Measurements from ENCODE around the gene HOXB6. TPM values are rescaled to one million over a fixed set of nuclear protein-coding genes. Genes with fewer than 3 reads are reported as not detected.

The HOXB6 gene
- polyA plus RNA-seq, 2 of the 4 experiments (the other 2 are of a cell fraction): 10.2 to 14.7 TPM

DNA sequence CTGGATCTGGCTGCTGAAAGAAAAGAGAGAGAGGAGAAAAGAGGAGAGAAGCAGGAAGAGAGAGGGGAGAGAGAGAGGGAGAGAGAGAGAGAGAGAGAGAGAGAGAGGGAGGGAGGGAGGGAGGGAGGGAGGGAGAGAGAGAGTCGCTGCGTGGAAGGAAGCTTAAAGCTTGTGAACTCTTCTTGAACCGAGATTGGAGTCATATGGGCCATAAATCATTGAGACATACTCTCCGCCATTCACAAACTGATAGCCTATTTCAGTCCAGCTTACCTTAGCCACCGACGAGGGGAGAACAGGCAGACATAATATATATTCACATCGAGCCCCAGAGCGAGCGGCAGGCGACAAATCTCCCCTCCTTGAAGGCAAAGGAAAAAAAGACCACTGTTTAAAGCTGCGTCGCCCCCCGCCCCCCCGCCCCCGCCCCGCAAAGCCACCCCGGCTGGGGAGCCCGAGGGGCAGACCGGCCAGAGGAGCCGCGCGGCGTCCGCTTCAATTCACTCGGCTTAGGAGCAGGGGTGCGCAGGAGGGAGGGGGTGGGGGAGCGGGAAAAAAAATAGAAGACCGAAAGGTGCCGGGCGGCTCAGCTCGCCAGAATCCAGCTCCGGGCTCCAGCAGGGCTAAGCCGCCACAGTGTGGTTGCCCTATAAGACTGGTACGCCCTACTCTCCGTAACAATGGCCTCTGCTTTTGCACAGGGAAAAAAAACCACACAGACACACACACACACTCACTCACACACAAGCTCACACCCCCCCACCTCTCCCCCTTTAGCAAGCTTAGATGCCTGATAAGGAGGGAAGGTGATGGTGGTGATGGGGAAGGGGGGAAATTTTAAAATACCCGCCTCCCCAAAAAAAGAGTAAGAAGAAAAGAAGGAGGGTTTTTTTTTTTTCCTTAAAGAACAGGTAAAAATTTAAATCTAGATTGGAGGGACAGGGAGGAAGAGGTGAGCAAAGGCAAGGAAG, 49.2 kb downstream of the HOXB6 start:
- ATAC-seq (peak; percentile 72 to 75), FAIRE-seq (no peak), DNase-seq (ENCODE audit: low read depth in 1 of 2, low spot score in 1 of 2) (peak; percentile 83 to 93)
- peak overlapping the region; percentile 97 for H3K27ac ChIP-seq
- peak overlapping the region; percentile 89 for H3K4me2 ChIP-seq
- TF ChIP-seq CBX8 (IDR thresholded peaks at IDR 0.05): no peak
- TF ChIP-seq TP53 (CRISPR knock-in tag; IDR thresholded peaks at IDR 0.05): no peak
- no peak for TF ChIP-seq EP300 (IDR thresholded peaks at IDR 0.05)
- no peak for TF ChIP-seq ZNF302 (CRISPR knock-in tag; IDR thresholded peaks at IDR 0.05)
- TF ChIP-seq HOXB5 (CRISPR knock-in tag; IDR thresholded peaks at IDR 0.05): peak; percentile 95
- no peak; the same call in 1 of the 2 replicates for TF ChIP-seq MAZ (IDR thresholded peaks at IDR 0.05; ENCODE audit: borderline replicate concordance, low read depth, low read length)
- TF ChIP-seq JUN (IDR thresholded peaks at IDR 0.05): peak; percentile 40 to 45; a peak in 2 of 5 replicates
- peak; percentile 20; the same call in 1 of the 3 replicates for TF ChIP-seq SMC3 (IDR thresholded peaks at IDR 0.05)
- TF ChIP-seq MAFK (IDR thresholded peaks at IDR 0.05; ENCODE audit: partially characterized antibody): no peak
- TF ChIP-seq, protein P1, sequence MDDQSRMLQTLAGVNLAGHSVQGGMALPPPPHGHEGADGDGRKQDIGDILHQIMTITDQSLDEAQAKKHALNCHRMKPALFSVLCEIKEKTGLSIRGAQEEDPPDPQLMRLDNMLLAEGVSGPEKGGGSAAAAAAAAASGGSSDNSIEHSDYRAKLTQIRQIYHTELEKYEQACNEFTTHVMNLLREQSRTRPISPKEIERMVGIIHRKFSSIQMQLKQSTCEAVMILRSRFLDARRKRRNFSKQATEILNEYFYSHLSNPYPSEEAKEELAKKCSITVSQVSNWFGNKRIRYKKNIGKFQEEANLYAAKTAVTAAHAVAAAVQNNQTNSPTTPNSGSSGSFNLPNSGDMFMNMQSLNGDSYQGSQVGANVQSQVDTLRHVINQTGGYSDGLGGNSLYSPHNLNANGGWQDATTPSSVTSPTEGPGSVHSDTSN (IDR thresholded peaks at IDR 0.05): peak; percentile 71; the same call in 1 of the 2 replicates
- TF ChIP-seq NR3C1 (IDR thresholded peaks at IDR 0.05): no peak
- TF ChIP-seq, protein P2, sequence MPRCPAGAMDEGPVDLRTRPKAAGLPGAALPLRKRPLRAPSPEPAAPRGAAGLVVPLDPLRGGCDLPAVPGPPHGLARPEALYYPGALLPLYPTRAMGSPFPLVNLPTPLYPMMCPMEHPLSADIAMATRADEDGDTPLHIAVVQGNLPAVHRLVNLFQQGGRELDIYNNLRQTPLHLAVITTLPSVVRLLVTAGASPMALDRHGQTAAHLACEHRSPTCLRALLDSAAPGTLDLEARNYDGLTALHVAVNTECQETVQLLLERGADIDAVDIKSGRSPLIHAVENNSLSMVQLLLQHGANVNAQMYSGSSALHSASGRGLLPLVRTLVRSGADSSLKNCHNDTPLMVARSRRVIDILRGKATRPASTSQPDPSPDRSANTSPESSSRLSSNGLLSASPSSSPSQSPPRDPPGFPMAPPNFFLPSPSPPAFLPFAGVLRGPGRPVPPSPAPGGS (IDR thresholded peaks at IDR 0.05): peak; percentile 59; the same call in 1 of the 3 replicates
- POLR2A ChIA-PET: interaction anchor here (0.5 to 2.0 kb wide), 11 partner anchors 9 to 1575 kb away, joined by 3 to 10 read pairs (median 4); partner anchors contain the start of gene HOXB9
- WGBS (ENCODE audit: missing lambda C conversion rate): 25% methylated on average over 21 of the region's 36 CpGs
- CTCF ChIA-PET: interaction anchor here (0.6 to 3.0 kb wide), 11 partner anchors 21 to 340 kb away, joined by 3 to 11 read pairs (median 5); partner anchors contain the start of gene HOXB5
- no peaks in the 10 kb centered on the region for H3K9me3 ChIP-seq
- peak overlapping the region; percentile 60 for H3K4me3 ChIP-seq
- peaks cover 31% of the 10 kb centered on the region for H3K4me1 ChIP-seq

DNA sequence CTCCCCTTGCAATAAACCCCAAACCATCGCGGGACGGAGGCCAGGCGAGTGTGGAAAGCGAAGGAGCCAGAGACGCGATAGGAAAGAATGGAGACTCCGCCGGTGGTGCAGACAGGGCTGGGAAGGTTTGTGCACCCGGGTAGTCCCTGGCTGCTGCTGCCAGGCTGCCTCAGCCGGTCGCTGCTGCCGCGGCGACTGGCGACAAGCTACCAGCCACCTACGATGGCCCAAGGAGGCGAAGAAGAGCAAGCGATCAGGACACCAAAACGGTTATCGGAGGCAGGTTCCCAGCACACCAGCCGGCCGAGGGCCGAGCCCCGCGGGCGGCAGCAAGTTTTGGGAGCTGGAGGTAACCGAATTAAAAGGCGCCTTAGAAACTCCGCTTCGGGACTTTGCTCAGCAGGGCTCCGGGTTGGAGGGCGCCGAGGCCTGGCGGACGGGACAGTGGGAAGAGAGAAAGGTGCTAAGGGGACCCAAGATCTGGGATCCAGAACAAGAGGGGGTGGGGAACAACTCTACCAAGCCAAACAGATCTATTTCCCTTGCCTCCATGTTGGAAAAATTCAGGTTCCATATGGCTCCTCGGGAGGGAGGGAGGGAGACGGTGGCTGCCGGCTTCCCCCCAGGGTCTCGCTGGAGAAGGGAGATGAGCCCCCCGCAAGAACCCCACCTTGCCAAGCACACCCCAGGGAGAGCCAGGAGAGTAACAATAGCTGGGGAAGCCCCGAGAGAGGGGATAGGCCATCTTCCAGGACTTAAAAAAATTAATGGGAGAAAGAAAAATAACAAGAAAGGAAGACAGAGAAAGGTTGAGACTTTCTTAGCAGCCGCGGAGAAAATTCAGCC, 50.2 kb downstream of the HOXB6 start:
- TF ChIP-seq POLR2A (IDR thresholded peaks at IDR 0.05; ENCODE audit: low read length): peak; percentile 41
- no peak for TF ChIP-seq KDM1A (IDR thresholded peaks at IDR 0.05; ENCODE audit: low read depth)
- 0 out of 5 replicates have a peak, but pooled peaks of 1 of the 2 experiments have one; percentile 2 for TF ChIP-seq JUN (IDR thresholded peaks at IDR 0.05)
- POLR2A ChIA-PET: interaction anchor here (0.6 to 2.0 kb wide), 8 partner anchors 8 to 202 kb away, joined by 3 to 10 read pairs (median 4); partner anchors contain the start of gene HOXB9
- Histone ChIP-seq H3K27ac (peak overlapping the region; percentile 97), H3K4me3 (peak overlapping the region; percentile 60), H3K9me3 (no peaks in the 10 kb centered on the region), H3K4me1 (peaks cover 31% of the 10 kb centered on the region), H3K4me2 (peak overlapping the region; percentile 89)
- CTCF ChIA-PET: interaction anchor here (0.6 to 3.0 kb wide), 10 partner anchors 21 to 182 kb away, joined by 3 to 11 read pairs (median 5); partner anchors contain the start of gene HOXB5
- DNase-seq (ENCODE audit: low read depth in 1 of 2, low spot score in 1 of 2): peak; percentile 57 to 66
- FAIRE-seq: no peak
- 31% methylated on average over 44 of the region's 44 CpGs for WGBS (ENCODE audit: missing lambda C conversion rate)
- peak; percentile 53 to 56 for ATAC-seq

DNA sequence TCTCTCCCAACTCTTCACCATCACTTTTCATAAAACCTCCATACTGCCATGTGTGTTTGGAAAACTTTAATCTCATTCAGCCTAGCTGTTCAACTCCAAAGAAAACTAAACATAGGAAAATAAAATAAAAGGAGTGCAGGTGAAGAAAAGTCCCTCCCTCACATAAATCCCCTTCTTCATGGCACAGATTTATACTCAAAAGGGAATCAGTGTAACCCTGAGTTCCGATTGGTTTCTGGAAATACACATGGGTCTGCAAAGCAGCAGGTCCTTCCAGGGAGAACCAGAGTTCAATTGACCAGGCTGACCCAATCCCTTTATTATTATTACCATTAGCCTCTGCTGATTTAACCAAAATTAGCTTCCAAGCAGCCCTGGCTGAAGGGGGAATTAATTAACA, 51.0 kb downstream of the HOXB6 start:
- peak overlapping the region; percentile 97 for H3K27ac ChIP-seq
- peak; percentile 93 for FAIRE-seq
- ChIA-PET CTCF (interaction anchor here (0.6 to 3.0 kb wide), 5 partner anchors 12 to 68 kb away, joined by 3 to 9 read pairs (median 7); no protein-coding TSS in a partner anchor), POLR2A (no interaction called here)
- H3K4me1 ChIP-seq: peaks cover 31% of the 10 kb centered on the region
- ATAC-seq: no peak
- WGBS (ENCODE audit: missing lambda C conversion rate): 25% methylated on average over 1 of the region's 1 CpG
- DNase-seq (ENCODE audit: low read depth in 1 of 2, low spot score in 1 of 2): no peak
- peak overlapping the region; percentile 60 for H3K4me3 ChIP-seq
- H3K9me3 ChIP-seq: no peaks in the 10 kb centered on the region
- H3K4me2 ChIP-seq: peak overlapping the region; percentile 89
- no peak for TF ChIP-seq NPAS2 (CRISPR knock-in tag; IDR thresholded peaks at IDR 0.05; ENCODE audit: borderline replicate concordance)
- TF ChIP-seq RARB (CRISPR knock-in tag; IDR thresholded peaks at IDR 0.05): no peak
- no peak for TF ChIP-seq BHLHE40 (IDR thresholded peaks at IDR 0.05; ENCODE audit: low read depth, low read length)
- TF ChIP-seq CEBPB (IDR thresholded peaks at IDR 0.05): no peak
- TF ChIP-seq HOXB5 (CRISPR knock-in tag; IDR thresholded peaks at IDR 0.05): no peak
- TF ChIP-seq ZNF302 (CRISPR knock-in tag; IDR thresholded peaks at IDR 0.05): no peak
- no peak for TF ChIP-seq HOXA7 (CRISPR knock-in tag; IDR thresholded peaks at IDR 0.05)
- TF ChIP-seq, protein P3, sequence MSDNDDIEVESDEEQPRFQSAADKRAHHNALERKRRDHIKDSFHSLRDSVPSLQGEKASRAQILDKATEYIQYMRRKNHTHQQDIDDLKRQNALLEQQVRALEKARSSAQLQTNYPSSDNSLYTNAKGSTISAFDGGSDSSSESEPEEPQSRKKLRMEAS (IDR thresholded peaks at IDR 0.05): no peak
- TF ChIP-seq MAFK (IDR thresholded peaks at IDR 0.05; ENCODE audit: partially characterized antibody): no peak
- no peak for TF ChIP-seq TP53 (CRISPR knock-in tag; IDR thresholded peaks at IDR 0.05)
- no peak for TF ChIP-seq SREBF2 (IDR thresholded peaks at IDR 0.05)
- no peak for TF ChIP-seq HOXB13 (CRISPR knock-in tag; IDR thresholded peaks at IDR 0.05; ENCODE audit: low read depth)
- no peak for TF ChIP-seq KDM1A (IDR thresholded peaks at IDR 0.05; ENCODE audit: low read depth)
- TF ChIP-seq PHF8 (IDR thresholded peaks at IDR 0.05; ENCODE audit: borderline replicate concordance, low read depth): no peak
- no peak for TF ChIP-seq POLR2A (IDR thresholded peaks at IDR 0.05; ENCODE audit: low read length)

Measured in A549 (cell line).